ENCODE results near the gene PTPRU. TPM values are rescaled to one million over a fixed set of nuclear protein-coding genes. Genes with fewer than 3 reads are reported as not detected.

Gene PTPRU
- total RNA-seq, 1 experiment from 2014 or later, result 25.7 TPM

DNA sequence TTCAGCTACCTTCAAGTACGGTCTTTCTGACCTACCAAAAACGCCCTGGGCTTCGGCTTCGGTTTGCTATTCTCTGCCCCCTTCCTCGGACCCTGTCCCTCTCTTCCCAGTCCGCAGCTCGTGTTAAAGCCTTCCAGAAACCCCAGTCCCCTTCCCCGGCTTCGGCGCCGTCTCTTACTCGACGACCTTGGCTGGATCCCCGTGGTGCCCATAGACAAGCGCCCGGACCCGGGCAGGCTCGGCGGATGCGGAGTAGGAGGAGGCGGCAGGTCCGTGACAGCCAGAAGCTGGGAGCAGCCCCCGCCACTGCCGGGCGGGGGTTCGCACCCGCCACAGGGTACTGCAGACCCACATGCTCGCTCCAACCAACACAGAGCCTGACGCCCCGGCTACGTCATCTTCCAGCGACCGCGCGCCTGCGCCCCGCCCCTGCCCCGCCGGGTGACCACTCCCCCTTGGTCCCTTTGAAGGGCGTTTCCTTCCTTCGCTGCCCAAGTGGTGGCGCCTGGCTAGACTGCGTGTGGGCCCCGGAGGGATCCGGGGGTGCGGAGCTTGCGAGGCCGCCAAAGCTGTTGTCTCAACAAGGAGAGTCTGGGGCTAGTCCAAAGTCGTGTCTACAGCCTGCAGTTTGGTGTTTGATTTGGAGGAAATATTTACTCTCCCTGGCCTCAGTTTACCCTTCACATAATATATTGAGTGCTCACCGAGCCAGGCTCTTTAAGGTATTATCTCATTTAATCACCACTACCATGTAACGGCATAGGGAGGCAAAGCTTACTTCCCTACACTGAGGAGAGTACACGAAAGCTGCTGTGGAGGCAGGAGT, 5.6 kb upstream of the PTPRU start, which contains the start of gene MECR:
TSS of gene MECR (minus strand) at position 382 of the 826 bp plus-strand sequence. CDS start at position 354, 28 bp downstream.
- Histone ChIP-seq H3K9ac (ENCODE audit: low read length) (peak within 1 kb of the TSS; percentile 92), H4K20me1 (ENCODE audit: low read length) (no peaks in the 10 kb centered on the region), H3K9me2 (replicated peaks; ENCODE audit: low read length) (no peaks in the 10 kb centered on the region), H3K4me2 (ENCODE audit: low read length) (peak within 1 kb of the TSS; percentile 89), H2AFZ (ENCODE audit: low read length) (peak within 1 kb of the TSS; percentile 78), H3K79me2 (ENCODE audit: low read length) (peaks cover 31% of the 10 kb centered on the region), H3K36me3 (ENCODE audit: low read depth, low read length) (no peaks in the 10 kb centered on the region), H3K4me1 (ENCODE audit: insufficient read depth, low read length) (peaks cover 10% of the 10 kb centered on the region), H3K4me3 (ENCODE audit: low read length) (peak within 1 kb of the TSS; percentile 85), H3K27ac (ENCODE audit: low read length) (peak within 1 kb of the TSS; percentile 2; the same call in 1 of the 2 replicates), H3F3A (ENCODE audit: low read length, unreplicated experiment) (no peaks in the 10 kb centered on the region), H3K9me3 (ENCODE audit: low read length) (no peaks in the 10 kb centered on the region), H3K27me3 (ENCODE audit: low read length) (no peaks in the 10 kb centered on the region)
- ChIA-PET CTCF (no interaction called here), POLR2A (ENCODE audit: unreplicated experiment) (interaction anchor here (0.6 kb wide), 1 partner anchor 36 kb away, joined by 3 read pairs; no protein-coding TSS in a partner anchor)
- DNase-seq (peak; percentile 92), ATAC-seq (peak; percentile 94)
- intact Hi-C loops (cut with micrococcal nuclease), result loop anchor here (10.0 kb wide), 2 partner anchors 414 to 884 kb away; no protein-coding TSS in a partner anchor
- TF ChIP-seq CTCF (conservative IDR thresholded peaks at IDR 0.05; ENCODE audit: low read depth, low read length) (peak; percentile 43; the same call in 1 of the 2 replicates), EZH2 (IDR thresholded peaks at IDR 0.05; ENCODE audit: low read length, unreplicated experiment) (no peak)
- TSS peak; percentile 67 for BruUV-seq (replicated peaks)

DNA sequence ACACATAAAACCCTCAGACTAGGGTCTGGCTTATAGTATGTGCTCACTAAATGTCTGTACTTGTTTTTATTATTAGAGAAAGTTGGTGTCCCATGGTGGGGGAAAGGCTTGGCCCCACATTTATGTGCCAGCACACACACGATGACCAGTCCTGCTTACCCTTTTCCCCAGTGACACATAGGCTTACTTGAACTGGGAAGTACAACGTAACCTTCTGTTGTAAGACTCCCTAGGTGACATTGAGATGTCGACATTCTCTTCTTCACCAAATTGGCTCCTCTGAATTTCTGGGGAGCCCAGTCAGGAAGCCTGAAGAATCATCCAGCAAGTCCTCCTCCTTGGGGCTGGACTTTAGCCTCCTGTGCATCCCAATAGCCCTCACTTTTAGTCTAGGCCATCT, 3.9 kb upstream of the PTPRU start:
- H3K27me3 ChIP-seq (ENCODE audit: low read length), result no peaks in the 10 kb centered on the region
- BruUV-seq (replicated peaks), result no TSS peak
- H3K36me3 ChIP-seq (ENCODE audit: low read depth, low read length), result no peaks in the 10 kb centered on the region
- no peaks in the 10 kb centered on the region for H3K9me2 ChIP-seq (replicated peaks; ENCODE audit: low read length)
- intact Hi-C loops (cut with micrococcal nuclease), result loop anchor here (10.0 kb wide), 2 partner anchors 412 to 882 kb away; no protein-coding TSS in a partner anchor
- H3K4me2 ChIP-seq (ENCODE audit: low read length), result no peak overlapping the region
- H3K79me2 ChIP-seq (ENCODE audit: low read length), result peaks cover 32% of the 10 kb centered on the region
- ChIA-PET CTCF (no interaction called here), POLR2A (ENCODE audit: unreplicated experiment) (no interaction called here)
- ATAC-seq (no peak), DNase-seq (no peak)
- H3K9ac ChIP-seq (ENCODE audit: low read length), result no peak overlapping the region
- H3K9me3 ChIP-seq (ENCODE audit: low read length), result no peaks in the 10 kb centered on the region
- H3K27ac ChIP-seq (ENCODE audit: low read length), result no peak overlapping the region
- H3K4me1 ChIP-seq (ENCODE audit: insufficient read depth, low read length), result peaks cover 6% of the 10 kb centered on the region
- H3F3A ChIP-seq (ENCODE audit: low read length, unreplicated experiment), result no peaks in the 10 kb centered on the region
- H3K4me3 ChIP-seq (ENCODE audit: low read length), result no peak overlapping the region
- H4K20me1 ChIP-seq (ENCODE audit: low read length), result no peaks in the 10 kb centered on the region
- TF ChIP-seq EZH2 (IDR thresholded peaks at IDR 0.05; ENCODE audit: low read length, unreplicated experiment) (no peak), EZH2phosphoT487 (IDR thresholded peaks at IDR 0.05; ENCODE audit: borderline replicate concordance, low read length) (no peak), CTCF (conservative IDR thresholded peaks at IDR 0.05; ENCODE audit: low read depth, low read length) (no peak)
- H2AFZ ChIP-seq (ENCODE audit: low read length), result no peak overlapping the region

- ATAC-seq (no peak), DNase-seq (no peak)
- no peaks in the 10 kb centered on the region for H3K9me3 ChIP-seq (ENCODE audit: low read length)
- intact Hi-C loops (cut with micrococcal nuclease), result loop anchor here (10.0 kb wide), 2 partner anchors 411 to 881 kb away; no protein-coding TSS in a partner anchor
- H3F3A ChIP-seq (ENCODE audit: low read length, unreplicated experiment), result no peaks in the 10 kb centered on the region
- no peaks in the 10 kb centered on the region for H3K27me3 ChIP-seq (ENCODE audit: low read length)
- no peaks in the 10 kb centered on the region for H4K20me1 ChIP-seq (ENCODE audit: low read length)
- TF ChIP-seq EZH2 (IDR thresholded peaks at IDR 0.05; ENCODE audit: low read length, unreplicated experiment) (no peak), CTCF (conservative IDR thresholded peaks at IDR 0.05; ENCODE audit: low read depth, low read length) (no peak), EZH2phosphoT487 (IDR thresholded peaks at IDR 0.05; ENCODE audit: borderline replicate concordance, low read length) (no peak)
- H3K4me1 ChIP-seq (ENCODE audit: insufficient read depth, low read length), result peaks cover 14% of the 10 kb centered on the region
- H3K79me2 ChIP-seq (ENCODE audit: low read length), result peaks cover 34% of the 10 kb centered on the region
- no peak overlapping the region for H3K4me3 ChIP-seq (ENCODE audit: low read length)
- H2AFZ ChIP-seq (ENCODE audit: low read length), result no peak overlapping the region
- POLR2A ChIA-PET (ENCODE audit: unreplicated experiment), result no interaction called here
- BruUV-seq (replicated peaks), result no TSS peak
- H3K4me2 ChIP-seq (ENCODE audit: low read length), result no peak overlapping the region
- H3K9ac ChIP-seq (ENCODE audit: low read length), result no peak overlapping the region
- no peak overlapping the region for H3K27ac ChIP-seq (ENCODE audit: low read length)
- H3K36me3 ChIP-seq (ENCODE audit: low read depth, low read length), result no peaks in the 10 kb centered on the region
- no peaks in the 10 kb centered on the region for H3K9me2 ChIP-seq (replicated peaks; ENCODE audit: low read length)
- CTCF ChIA-PET, result interaction anchor here (0.6 kb wide), 1 partner anchor 351 kb away, joined by 3 read pairs; no protein-coding TSS in a partner anchor
These were observed 2.6 kb upstream of the PTPRU start for GRCh38 chr1:29233693-29234092.
